Kidney (tissue), 14 donors: ENCODE results near the gene GPATCH8. TPM values are rescaled to one million over a fixed set of nuclear protein-coding genes. Genes with fewer than 3 reads are reported as not detected.
A peak's percentile ranks its signal among the peaks of the same experiment; 100 is the strongest.

Source experiments
- DNase-seq, 5 donors: peaks; one replicate each; pipeline ENCODE4 v3.0.0-alpha.2; 2013 to 2020
- FAIRE-seq: peaks from 2 replicates; lab custom pipeline; 2012; peaks lifted over from hg19 to GRCh38; lab: Jason Lieb, UNC
- H3K27ac ChIP-seq, 2 donors: one replicate each; pipeline ENCODE4 v1.7.0; 2013; ENCODE audit warnings: low read depth in 2 of 2, low read length in 2 of 2, inconsistent platforms in 1 of 2
- H3K27me3 ChIP-seq: one replicate; pipeline ENCODE4 v1.7.1; 2013; ENCODE audit warnings: low read length, inconsistent platforms; ENCODE audit not compliant: control insufficient read depth, insufficient read depth
- H3K36me3 ChIP-seq, 3 donors: one replicate each; pipeline versions ENCODE4 v1.7.0 to v1.7.1; 2013; ENCODE audit warnings: low read length in 3 of 3, control low read depth in 1 of 3, inconsistent platforms in 1 of 3; ENCODE audit not compliant: insufficient read depth in 3 of 3, control insufficient read depth in 2 of 3
- H3K4me1 ChIP-seq, 3 donors: one replicate each; pipeline versions ENCODE4 v1.7.0 to v1.7.1; 2013; ENCODE audit warnings: low read length in 3 of 3, inconsistent platforms in 1 of 3, low read depth in 1 of 3; ENCODE audit not compliant: control insufficient read depth in 2 of 3, insufficient read depth in 2 of 3
- H3K4me3 ChIP-seq, 3 donors: one replicate each; pipeline versions ENCODE4 v1.7.0 to v1.8.1; 2013; ENCODE audit warnings: low read length in 3 of 3, control low read depth in 1 of 3, inconsistent platforms in 1 of 3
- H3K9ac ChIP-seq, 3 donors: one replicate each; pipeline versions ENCODE4 v1.7.0 to v1.7.1; 2013; ENCODE audit warnings: low read length in 3 of 3, control low read depth in 1 of 3, inconsistent platforms in 1 of 3
- H3K9me3 ChIP-seq, 3 donors: one replicate each; pipeline versions ENCODE4 v1.7.0 to v1.7.1; 2013; ENCODE audit warnings: low read length in 3 of 3, control low read depth in 1 of 3, inconsistent platforms in 1 of 3; ENCODE audit not compliant: control insufficient read depth in 2 of 3, insufficient read depth in 1 of 3
- intact Hi-C: fragments of 100-400 bp; cut with DNase I; formaldehyde crosslinking; loops from one replicate; pipeline ENCODE4 v1.11.1; 2022
- polyA plus RNA-seq: library from polyadenylated mRNA; stranded (reverse); fragments of 350-450 nt; fragmentation: Illumina TruSeq; extraction: RNeasy Lipid Tissue Mini Kit (QIAGEN cat#74804); gene quantifications from one replicate; pipeline ENCODE4 v1.2.3, GENCODE V29; 2014; ENCODE audit warnings: low read depth, low replicate concordance; ENCODE audit not compliant: insufficient read depth
- total RNA-seq: library from RNA; stranded (reverse); fragmentation: NEBNext Ultra II Directional; extraction: Animal tissue kit (Norgen Biotek cat#: 25700); gene quantifications from one replicate; pipeline ENCODE4 v1.2.1, GENCODE V29; 2021
- TF ChIP-seq, protein P1 (sequence below): IDR thresholded peaks from 3 replicates; pipeline ENCODE4 v1.5.1; 2012; ENCODE audit warnings: mild to moderate bottlenecking, moderate library complexity, borderline replicate concordance; ENCODE audit not compliant: insufficient read depth; ENCODE audit errors: extremely low read depth
- donor health status: control.
- donor health status: control.
- donor health status: control.
- donor health status: control.
- donor health status: control.
- donor health status: DM: yes; HTN: yes; CAD: no.
- donor health status: Normal renal cell carcinoma (clear cell type).

The GPATCH8 gene
- total and polyA plus RNA-seq, 2 donors from 2014 or later: 3.5 to 47.0 TPM

- Histone ChIP-seq H3K4me1 (peaks cover 0 to 4% (median 0%) of the 10 kb centered on the region in 3 donors), H3K4me3 (no peak overlapping the region), H3K27me3 (no peaks in the 10 kb centered on the region), H3K9me3 (no peaks in the 10 kb centered on the region), H3K36me3 (no peaks in the 10 kb centered on the region), H3K27ac (no peak overlapping the region), H3K9ac (no peak overlapping the region)
- intact Hi-C loops: no loop called here
- no peak for FAIRE-seq
- TF ChIP-seq, protein P1, sequence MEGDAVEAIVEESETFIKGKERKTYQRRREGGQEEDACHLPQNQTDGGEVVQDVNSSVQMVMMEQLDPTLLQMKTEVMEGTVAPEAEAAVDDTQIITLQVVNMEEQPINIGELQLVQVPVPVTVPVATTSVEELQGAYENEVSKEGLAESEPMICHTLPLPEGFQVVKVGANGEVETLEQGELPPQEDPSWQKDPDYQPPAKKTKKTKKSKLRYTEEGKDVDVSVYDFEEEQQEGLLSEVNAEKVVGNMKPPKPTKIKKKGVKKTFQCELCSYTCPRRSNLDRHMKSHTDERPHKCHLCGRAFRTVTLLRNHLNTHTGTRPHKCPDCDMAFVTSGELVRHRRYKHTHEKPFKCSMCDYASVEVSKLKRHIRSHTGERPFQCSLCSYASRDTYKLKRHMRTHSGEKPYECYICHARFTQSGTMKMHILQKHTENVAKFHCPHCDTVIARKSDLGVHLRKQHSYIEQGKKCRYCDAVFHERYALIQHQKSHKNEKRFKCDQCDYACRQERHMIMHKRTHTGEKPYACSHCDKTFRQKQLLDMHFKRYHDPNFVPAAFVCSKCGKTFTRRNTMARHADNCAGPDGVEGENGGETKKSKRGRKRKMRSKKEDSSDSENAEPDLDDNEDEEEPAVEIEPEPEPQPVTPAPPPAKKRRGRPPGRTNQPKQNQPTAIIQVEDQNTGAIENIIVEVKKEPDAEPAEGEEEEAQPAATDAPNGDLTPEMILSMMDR: no peak
- peak in 1 of 5 donors; percentile 58 for DNase-seq
Measured at GRCh38 chr17:44376779-44377178, 126.4 kb downstream of the GPATCH8 start.

DNA sequence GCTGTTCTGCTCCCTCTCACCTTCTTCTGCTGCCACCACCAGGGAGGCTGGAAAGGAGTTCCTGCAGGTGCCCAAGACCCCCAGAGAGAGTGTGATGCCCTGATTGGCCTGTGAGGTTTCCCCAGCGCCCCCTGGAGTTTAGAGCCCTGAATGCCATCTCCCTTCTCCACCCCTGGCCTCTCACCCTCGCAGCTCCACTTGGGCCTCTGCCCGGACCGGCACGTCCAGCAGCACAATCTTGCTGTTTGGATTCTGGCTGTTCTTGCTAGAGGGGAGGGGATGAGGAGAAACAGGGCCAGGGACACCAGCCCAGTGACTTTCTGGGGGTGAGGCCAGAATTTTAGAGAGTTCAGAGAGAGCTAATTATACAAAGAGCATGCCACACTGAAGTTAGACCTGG, 127.1 kb downstream of the GPATCH8 start:
- TF ChIP-seq, protein P1: no peak
- Histone ChIP-seq H3K4me3 (no peak overlapping the region), H3K36me3 (no peaks in the 10 kb centered on the region), H3K27ac (no peak overlapping the region), H3K27me3 (no peaks in the 10 kb centered on the region), H3K4me1 (peaks cover 0 to 4% (median 0%) of the 10 kb centered on the region in 3 donors), H3K9me3 (no peaks in the 10 kb centered on the region), H3K9ac (no peak overlapping the region)
- FAIRE-seq (no peak), DNase-seq (peak; percentile 39 to 88 (median 53))
- intact Hi-C loops: no loop called here

GRCh38 chr17:44375196-44376017, 127.8 kb downstream of the GPATCH8 start:
- no peak overlapping the region for H3K4me3 ChIP-seq
- H3K27me3 ChIP-seq: no peaks in the 10 kb centered on the region
- DNase-seq (peak in 3 of 5 donors; percentile 23 to 70 (median 62)), FAIRE-seq (no peak)
- no peak overlapping the region for H3K27ac ChIP-seq
- no peaks in the 10 kb centered on the region for H3K9me3 ChIP-seq
- intact Hi-C loops: no loop called here
- peaks cover 0 to 4% (median 0%) of the 10 kb centered on the region in 3 donors for H3K4me1 ChIP-seq
- H3K9ac ChIP-seq: no peak overlapping the region
- TF ChIP-seq, protein P1: no peak
- H3K36me3 ChIP-seq: no peaks in the 10 kb centered on the region
